Central memory CD8-positive, alpha-beta T cell (primary cell): Measurements from ENCODE around the gene RBM42.
A peak's percentile ranks its signal among the peaks of the same experiment; 100 is the strongest.

Source experiments
- ATAC-seq: fragments of 150-1000 bp; cut with Tn5 transposase; replicated peaks from 2 replicates; pipeline ENCODE4 v1.10.0; 2022; ENCODE audit warnings: mild to moderate bottlenecking, moderate FRiP score, moderate number of reproducible peaks; ENCODE audit not compliant: poor library complexity, severe bottlenecking; ENCODE audit errors: extremely low read depth
- DNase-seq, 2 donors: peaks; one replicate each; pipeline ENCODE4 v3.0.0; 2021; ENCODE audit warnings: low spot score in 2 of 2
- H3K27ac Mint-ChIP-seq: one replicate; pipeline ENCODE4 v1.8.0; 2022; ENCODE audit warnings: low read depth, mild to moderate bottlenecking, moderate library complexity, mixed read lengths
- H3K27me3 Mint-ChIP-seq: one replicate; pipeline ENCODE4 v1.8.0; 2022; ENCODE audit warnings: mixed read lengths
- H3K36me3 Mint-ChIP-seq: one replicate; pipeline ENCODE4 v1.8.0; 2022; ENCODE audit warnings: mild to moderate bottlenecking, moderate library complexity, mixed read lengths; ENCODE audit not compliant: insufficient read depth
- H3K4me1 Mint-ChIP-seq: one replicate; pipeline ENCODE4 v1.8.0; 2022; ENCODE audit warnings: mixed read lengths
- H3K4me3 Mint-ChIP-seq: one replicate; pipeline ENCODE4 v1.8.0; 2022; ENCODE audit warnings: mild to moderate bottlenecking, moderate library complexity, mixed read lengths
- H3K9me3 Mint-ChIP-seq: one replicate; pipeline ENCODE4 v1.8.0; 2022; ENCODE audit warnings: mixed read lengths

RBM42 gene

DNA sequence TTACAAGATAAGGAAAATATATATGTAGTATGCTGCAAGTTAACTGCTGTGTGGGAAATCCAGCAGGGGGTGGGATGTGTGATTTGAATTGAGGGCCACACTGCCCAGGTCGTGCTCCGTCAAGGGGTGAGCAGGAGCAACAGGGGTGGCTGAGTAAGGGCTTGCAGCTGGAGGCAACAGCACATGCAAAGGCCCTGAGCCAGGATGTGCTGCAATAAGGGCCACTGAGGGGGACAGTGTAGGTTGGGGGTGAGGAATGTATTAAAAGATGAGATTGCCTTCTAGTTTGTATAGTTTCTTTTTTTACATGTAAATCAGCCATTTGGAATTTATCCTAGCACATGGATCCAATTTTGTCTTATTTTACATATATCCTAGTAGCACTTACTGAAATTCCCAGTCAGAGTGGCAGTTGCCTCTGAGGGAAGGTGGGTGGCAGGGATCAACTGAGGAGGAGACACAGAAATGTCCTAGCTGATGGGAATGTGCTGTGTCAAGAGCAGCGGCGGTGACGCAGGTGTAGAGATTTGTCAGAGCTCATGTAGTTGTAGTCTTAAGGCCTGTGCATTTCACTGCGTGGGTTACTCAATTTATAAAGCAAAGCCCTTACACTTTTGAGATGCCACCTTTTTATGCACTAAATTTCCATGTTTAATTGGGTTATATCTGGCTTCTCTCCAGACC lies 5.4 kb upstream of the RBM42 start:
- no peak for ATAC-seq

GRCh38 chr19:35628264-35628564 lies 622 bp upstream of the RBM42 start:
- H3K27ac Mint-ChIP-seq, result peak overlapping the region; percentile 94
- H3K27me3 Mint-ChIP-seq, result no peaks in the 10 kb centered on the region
- H3K4me3 Mint-ChIP-seq, result peak overlapping the region; percentile 88
- peak; percentile 5 for ATAC-seq
- DNase-seq, result no peak
- H3K36me3 Mint-ChIP-seq, result peaks cover 25% of the 10 kb centered on the region
- H3K9me3 Mint-ChIP-seq, result no peaks in the 10 kb centered on the region
- peaks cover 36% of the 10 kb centered on the region for H3K4me1 Mint-ChIP-seq

More for the DNA sequence above, 5.4 kb upstream of the RBM42 start:
- Mint-ChIP-seq H3K27me3 (no peaks in the 10 kb centered on the region), H3K9me3 (no peaks in the 10 kb centered on the region), H3K36me3 (peaks cover 6% of the 10 kb centered on the region), H3K4me1 (peaks cover 6% of the 10 kb centered on the region), H3K27ac (no peak overlapping the region), H3K4me3 (no peak overlapping the region)
- DNase-seq, result no peak

DNA sequence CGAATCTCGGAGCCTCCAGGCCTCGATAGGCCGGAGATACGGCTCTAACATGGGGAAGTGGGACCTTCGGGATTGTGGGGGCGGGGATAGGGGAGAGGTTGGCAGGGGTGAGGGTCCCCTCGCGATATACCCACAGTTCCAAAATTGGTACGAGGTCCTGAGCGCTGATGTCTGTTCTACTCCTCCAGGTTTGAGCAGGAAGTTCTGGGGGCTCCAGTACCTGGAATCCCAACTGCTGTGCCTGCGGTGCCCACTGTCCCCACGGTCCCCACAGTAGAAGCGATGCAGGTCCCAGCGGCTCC lies 447 bp downstream of the RBM42 start:
- Mint-ChIP-seq H3K36me3 (peaks cover 33% of the 10 kb centered on the region), H3K27me3 (no peaks in the 10 kb centered on the region), H3K4me3 (peak overlapping the region; percentile 88), H3K27ac (peak overlapping the region; percentile 94), H3K4me1 (peaks cover 40% of the 10 kb centered on the region), H3K9me3 (no peaks in the 10 kb centered on the region)
- DNase-seq (no peak), ATAC-seq (no peak)

- Mint-ChIP-seq H3K9me3 (no peaks in the 10 kb centered on the region), H3K27me3 (no peaks in the 10 kb centered on the region), H3K36me3 (peaks cover 44% of the 10 kb centered on the region), H3K4me3 (no peak overlapping the region), H3K4me1 (peaks cover 29% of the 10 kb centered on the region), H3K27ac (no peak overlapping the region)
- no peak for ATAC-seq
- no peak for DNase-seq
Measured at GRCh38 chr19:35633727-35634440, 5.0 kb downstream of the RBM42 start.

DNA sequence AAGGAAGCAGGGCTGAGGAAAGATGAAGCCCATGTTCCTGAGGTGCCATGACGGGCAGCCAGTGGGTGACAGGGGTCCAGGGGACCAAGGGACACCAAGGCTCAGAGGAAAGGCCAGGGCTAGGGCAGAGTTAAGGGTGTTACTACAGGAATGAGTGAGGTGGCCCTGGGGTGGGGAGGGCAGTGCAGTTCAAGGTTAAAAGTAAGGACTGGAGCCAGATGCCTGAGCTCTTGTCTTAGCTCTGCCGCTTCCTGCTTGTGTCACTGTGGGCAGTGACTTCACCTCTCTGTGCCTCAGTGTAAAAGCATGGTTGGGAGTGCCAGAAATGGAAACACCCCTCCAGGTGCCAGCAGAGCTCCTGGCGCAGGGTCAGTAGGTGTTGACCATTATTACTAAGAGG lies 7.8 kb downstream of the RBM42 start:
- DNase-seq, result no peak
- no peak for ATAC-seq
- no peaks in the 10 kb centered on the region for H3K27me3 Mint-ChIP-seq
- H3K9me3 Mint-ChIP-seq, result no peaks in the 10 kb centered on the region
- peaks cover 36% of the 10 kb centered on the region for H3K36me3 Mint-ChIP-seq
- H3K4me3 Mint-ChIP-seq, result no peak overlapping the region
- peaks cover 16% of the 10 kb centered on the region for H3K4me1 Mint-ChIP-seq
- H3K27ac Mint-ChIP-seq, result no peak overlapping the region

GRCh38 chr19:35637165-35637564 lies 8.3 kb downstream of the RBM42 start:
- no peak for ATAC-seq
- Mint-ChIP-seq H3K9me3 (no peaks in the 10 kb centered on the region), H3K36me3 (peaks cover 32% of the 10 kb centered on the region), H3K27ac (no peak overlapping the region), H3K27me3 (no peaks in the 10 kb centered on the region), H3K4me1 (peaks cover 14% of the 10 kb centered on the region), H3K4me3 (no peak overlapping the region)
- DNase-seq, result no peak

GRCh38 chr19:35639321-35639639 lies 10.4 kb downstream of the RBM42 start:
- H3K9me3 Mint-ChIP-seq, result no peaks in the 10 kb centered on the region
- no peak overlapping the region for H3K27ac Mint-ChIP-seq
- peaks cover 2% of the 10 kb centered on the region for H3K4me1 Mint-ChIP-seq
- peaks cover 21% of the 10 kb centered on the region for H3K36me3 Mint-ChIP-seq
- no peaks in the 10 kb centered on the region for H3K27me3 Mint-ChIP-seq
- no peak for ATAC-seq
- no peak overlapping the region for H3K4me3 Mint-ChIP-seq
- DNase-seq, result no peak

- Mint-ChIP-seq H3K27ac (no peak overlapping the region), H3K27me3 (no peaks in the 10 kb centered on the region), H3K9me3 (no peaks in the 10 kb centered on the region), H3K36me3 (peaks cover 16% of the 10 kb centered on the region), H3K4me3 (no peak overlapping the region), H3K4me1 (peaks cover 8% of the 10 kb centered on the region)
- DNase-seq (no peak), ATAC-seq (no peak)
Measured at GRCh38 chr19:35639863-35640262, 11.0 kb downstream of the RBM42 start.

DNA sequence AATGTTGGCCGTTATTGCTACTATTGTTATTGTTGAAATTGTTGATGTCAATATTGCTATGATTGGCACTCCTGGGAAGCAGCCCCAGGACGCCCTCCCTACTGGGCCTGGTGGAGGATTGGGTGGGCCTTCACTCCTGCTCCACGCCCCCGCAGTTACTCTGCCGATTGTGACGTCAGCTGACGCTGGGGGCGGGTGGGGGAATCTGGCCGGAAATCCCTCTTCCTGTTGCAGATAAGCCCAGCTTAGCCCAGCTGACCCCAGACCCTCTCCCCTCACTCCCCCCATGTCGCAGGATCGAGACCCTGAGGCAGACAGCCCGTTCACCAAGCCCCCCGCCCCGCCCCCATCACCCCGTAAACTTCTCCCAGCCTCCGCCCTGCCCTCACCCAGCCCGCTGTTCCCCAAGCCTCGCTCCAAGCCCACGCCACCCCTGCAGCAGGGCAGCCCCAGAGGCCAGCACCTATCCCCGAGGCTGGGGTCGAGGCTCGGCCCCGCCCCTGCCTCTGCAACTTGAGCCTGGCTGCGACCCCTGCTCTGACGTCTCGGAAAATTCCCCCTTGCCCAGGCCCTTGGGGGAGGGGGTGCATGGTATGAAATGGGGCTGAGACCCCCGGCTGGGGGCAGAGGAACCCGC lies 12.8 kb downstream of the RBM42 start, which contains the start of gene ETV2:
Gene ETV2 (plus strand): TSS at position 231 of the 637 bp plus-strand sequence. CDS start 716 bp downstream, outside the sequence.
- no peak for ATAC-seq
- Mint-ChIP-seq H3K4me3 (peak within 1 kb of the TSS; percentile 86), H3K27ac (peak within 1 kb of the TSS; percentile 49), H3K36me3 (peaks cover 9% of the 10 kb centered on the region), H3K27me3 (no peaks in the 10 kb centered on the region), H3K4me1 (peaks cover 17% of the 10 kb centered on the region), H3K9me3 (no peaks in the 10 kb centered on the region)
- no peak for DNase-seq

DNA sequence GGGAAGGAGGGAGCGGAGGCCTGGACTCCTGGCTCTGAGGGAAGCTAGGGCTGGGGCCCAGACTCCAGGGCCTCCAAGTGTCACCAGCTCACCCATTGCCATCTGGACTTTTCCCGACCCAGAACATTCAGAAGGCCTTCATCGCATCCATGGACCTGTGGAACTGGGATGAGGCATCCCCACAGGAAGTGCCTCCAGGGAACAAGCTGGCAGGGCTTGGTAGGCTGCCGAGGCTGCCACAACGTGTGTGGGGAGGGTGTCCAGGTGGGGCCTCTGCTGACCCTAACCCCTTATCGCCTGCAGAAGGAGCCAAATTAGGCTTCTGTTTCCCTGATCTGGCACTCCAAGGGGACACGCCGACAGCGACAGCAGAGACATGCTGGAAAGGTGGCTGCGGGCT lies 13.5 kb downstream of the RBM42 start:
- peaks cover 7% of the 10 kb centered on the region for H3K36me3 Mint-ChIP-seq
- H3K4me3 Mint-ChIP-seq, result peak overlapping the region; percentile 86
- no peaks in the 10 kb centered on the region for H3K9me3 Mint-ChIP-seq
- no peak for DNase-seq
- no peaks in the 10 kb centered on the region for H3K27me3 Mint-ChIP-seq
- peaks cover 17% of the 10 kb centered on the region for H3K4me1 Mint-ChIP-seq
- peak overlapping the region; percentile 49 for H3K27ac Mint-ChIP-seq
- no peak for ATAC-seq

GRCh38 chr19:35642798-35643254 lies 14.0 kb downstream of the RBM42 start:
- H3K4me1 Mint-ChIP-seq, result peaks cover 17% of the 10 kb centered on the region
- H3K36me3 Mint-ChIP-seq, result peaks cover 7% of the 10 kb centered on the region
- no peaks in the 10 kb centered on the region for H3K9me3 Mint-ChIP-seq
- no peak for ATAC-seq
- no peak overlapping the region for H3K27ac Mint-ChIP-seq
- H3K27me3 Mint-ChIP-seq, result no peaks in the 10 kb centered on the region
- DNase-seq, result no peak
- peak overlapping the region; percentile 86 for H3K4me3 Mint-ChIP-seq

- H3K9me3 Mint-ChIP-seq, result no peaks in the 10 kb centered on the region
- H3K27me3 Mint-ChIP-seq, result no peaks in the 10 kb centered on the region
- H3K4me3 Mint-ChIP-seq, result peak overlapping the region; percentile 86
- DNase-seq, result peak; percentile 71 to 73
- H3K27ac Mint-ChIP-seq, result peak overlapping the region; percentile 63
- H3K36me3 Mint-ChIP-seq, result peaks cover 10% of the 10 kb centered on the region
- ATAC-seq, result peak; percentile 45
- peaks cover 23% of the 10 kb centered on the region for H3K4me1 Mint-ChIP-seq
Measured at GRCh38 chr19:35643255-35644205, 14.7 kb downstream of the RBM42 start.
